Stimulated activated CD4-positive, alpha-beta T cell treated with anti-CD3 and anti-CD28 coated beads, Interleukin-12 subunit alpha, Interleukin-12 subunit beta, amount 100 ng/mL, for 24 hours (primary cell): ENCODE measurements around the gene PPP1R12A.
"Not testable (repeated sequence)": the region's sequence is repeated elsewhere in the genome, so short reads cannot be mapped to it uniquely, and the experiment has no call there.

Experiments used
- DNase-seq, 2 experiments: peaks; one replicate each; pipeline ENCODE4 v3.0.0-alpha.2; 2020; ENCODE audit warnings: low read depth in 2 of 2

The PPP1R12A gene

DNA sequence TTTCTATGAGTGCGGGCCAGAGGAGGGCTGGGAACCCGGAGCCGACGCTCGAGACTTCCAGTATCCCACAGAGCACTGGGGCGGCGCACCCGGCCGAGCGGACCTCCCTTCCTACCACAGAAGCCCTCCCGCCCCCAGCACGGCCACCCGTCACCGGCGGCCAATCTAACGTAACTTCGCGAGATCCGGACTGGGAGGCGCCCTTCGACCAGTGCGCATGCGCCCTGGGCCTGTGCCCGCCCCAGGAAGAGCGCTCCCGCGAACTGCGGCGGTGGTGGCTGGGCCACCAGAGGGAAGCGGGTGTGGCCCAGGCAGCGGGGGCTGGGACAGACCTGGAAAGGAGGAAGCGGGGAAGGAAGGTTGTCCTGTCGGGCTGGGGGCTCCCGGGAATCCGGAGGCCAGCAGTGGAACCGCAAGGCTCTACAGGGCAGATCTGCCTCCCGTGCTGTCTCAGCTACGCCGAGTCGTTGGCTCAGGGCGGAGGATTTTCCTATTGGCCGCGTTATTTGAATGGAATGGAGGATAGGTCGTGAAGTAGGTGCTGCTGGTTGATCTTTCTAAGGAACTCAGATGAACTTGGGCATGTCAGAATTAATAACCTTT is at the start of gene PPP1R12A:
TSS of gene PPP1R12A (minus strand) at position 77 of the 603 bp plus-strand sequence. CDS start 166 bp downstream, outside the sequence.
- DNase-seq, result peak; percentile 89 to 90

DNA sequence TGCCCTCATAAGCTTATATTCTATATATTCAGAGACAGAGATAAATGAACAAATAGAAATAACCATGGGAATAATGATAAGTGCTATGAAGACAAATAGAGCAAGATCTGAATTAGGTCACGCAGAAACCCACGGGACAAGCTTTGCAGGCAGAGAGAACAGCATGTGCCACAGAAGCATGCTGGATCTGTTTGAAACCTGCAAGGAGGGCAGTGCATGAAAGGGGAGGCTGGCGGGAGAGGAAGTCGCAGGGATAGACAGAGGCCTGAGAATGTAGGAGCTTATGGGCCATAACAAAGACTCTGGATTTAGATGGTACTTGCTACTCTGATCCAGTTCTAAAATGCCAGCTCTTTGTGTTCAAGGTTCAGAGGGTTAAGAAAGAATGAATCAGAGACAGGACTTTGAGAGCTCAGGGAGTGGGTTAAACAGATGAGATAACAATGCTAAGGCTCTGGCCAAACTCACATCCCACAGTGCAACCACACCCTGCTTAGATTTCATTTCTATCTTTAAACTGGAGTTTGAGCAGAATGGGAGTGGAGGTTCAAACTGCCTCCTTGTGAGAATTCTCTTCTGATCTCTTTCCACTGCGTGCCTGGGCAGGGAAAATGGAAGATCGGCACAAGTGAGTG is 49.2 kb upstream of the PPP1R12A start:
- no peak for DNase-seq

DNA sequence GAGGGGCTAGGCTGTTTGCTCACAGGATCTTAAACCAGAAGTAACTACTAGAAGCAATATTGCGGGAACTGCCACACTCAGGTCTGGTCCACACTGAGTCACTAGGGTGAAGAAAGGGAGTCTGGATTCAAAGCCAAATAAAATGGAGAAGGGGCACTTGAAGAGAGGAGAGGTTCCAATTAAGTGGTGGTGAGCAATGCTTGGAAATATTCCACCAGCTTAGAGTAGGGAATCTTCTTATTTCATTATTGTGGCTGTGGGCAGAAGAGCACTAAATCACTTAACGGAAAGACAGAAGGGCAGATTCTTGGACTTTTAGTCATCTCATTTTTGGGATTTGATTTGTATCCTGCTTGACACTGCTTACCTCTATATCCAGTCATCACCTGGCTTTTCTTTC is 48.6 kb upstream of the PPP1R12A start:
- DNase-seq, result no peak

DNA sequence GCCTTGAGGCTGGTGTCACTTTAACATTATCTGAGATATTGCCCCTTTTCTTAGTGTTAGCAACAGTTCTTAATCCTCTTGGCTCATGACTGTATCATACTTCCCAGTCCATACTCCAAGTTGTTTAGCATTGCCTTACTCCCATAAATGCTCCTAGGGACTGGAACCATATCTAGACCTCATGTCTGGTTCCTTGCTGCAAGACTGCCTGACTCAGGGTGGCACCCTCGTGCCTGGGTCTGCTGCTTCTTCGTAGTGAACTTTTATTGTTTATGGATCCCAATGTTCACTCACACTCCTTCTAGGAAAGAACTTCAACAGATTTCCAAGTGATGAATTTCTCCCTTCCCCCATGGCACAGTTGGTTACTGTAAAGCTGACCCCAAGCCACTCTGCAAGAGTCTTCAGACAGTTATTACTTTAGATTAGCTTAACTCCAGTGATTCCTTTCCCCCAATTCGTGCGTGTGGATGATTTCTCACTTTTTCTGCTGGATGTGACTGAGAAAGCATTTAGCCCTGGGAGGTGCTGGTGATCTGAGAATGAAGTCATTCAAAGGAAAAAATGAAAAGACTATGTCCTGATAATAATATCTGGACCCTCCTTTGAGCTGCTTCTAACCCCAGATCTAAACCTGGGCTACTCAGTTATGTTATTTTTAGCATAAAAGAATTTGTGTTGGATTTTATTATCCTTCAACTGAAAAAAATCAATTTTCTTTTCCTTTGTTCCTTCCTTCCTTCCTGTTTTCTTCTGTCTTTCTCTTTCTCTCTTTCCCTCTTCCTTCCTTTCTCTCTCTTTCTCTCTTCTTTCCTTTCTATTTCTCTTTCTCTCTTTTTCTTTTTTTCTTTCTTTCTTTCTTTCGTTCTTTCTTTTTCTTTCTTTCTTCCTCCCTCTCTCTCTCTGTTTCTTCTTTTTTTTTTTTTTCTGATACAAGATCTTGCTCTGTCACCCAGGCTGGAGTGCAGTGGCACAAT is 47.5 kb upstream of the PPP1R12A start:
- no peak for DNase-seq

DNA sequence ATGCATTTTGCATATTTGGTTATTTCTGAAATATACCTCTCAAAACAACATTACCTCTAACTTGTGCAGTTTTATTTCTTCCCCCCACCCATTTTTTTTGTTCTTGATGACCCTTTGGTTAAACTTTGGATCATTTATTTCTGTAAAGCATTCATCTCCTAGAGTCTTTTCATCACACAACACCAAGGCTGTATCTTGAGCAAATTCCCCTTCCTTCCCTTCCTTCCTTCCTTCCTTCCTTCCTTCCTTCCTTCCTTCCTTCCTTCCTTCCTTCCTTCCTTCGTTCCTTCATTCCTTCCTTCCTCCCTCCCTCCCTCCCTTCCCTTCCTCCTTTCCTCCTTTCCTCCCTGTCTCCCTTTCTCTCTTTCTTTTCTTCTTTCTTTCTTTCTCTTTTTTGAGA is 43.8 kb upstream of the PPP1R12A start:
- DNase-seq, result no peak

DNA sequence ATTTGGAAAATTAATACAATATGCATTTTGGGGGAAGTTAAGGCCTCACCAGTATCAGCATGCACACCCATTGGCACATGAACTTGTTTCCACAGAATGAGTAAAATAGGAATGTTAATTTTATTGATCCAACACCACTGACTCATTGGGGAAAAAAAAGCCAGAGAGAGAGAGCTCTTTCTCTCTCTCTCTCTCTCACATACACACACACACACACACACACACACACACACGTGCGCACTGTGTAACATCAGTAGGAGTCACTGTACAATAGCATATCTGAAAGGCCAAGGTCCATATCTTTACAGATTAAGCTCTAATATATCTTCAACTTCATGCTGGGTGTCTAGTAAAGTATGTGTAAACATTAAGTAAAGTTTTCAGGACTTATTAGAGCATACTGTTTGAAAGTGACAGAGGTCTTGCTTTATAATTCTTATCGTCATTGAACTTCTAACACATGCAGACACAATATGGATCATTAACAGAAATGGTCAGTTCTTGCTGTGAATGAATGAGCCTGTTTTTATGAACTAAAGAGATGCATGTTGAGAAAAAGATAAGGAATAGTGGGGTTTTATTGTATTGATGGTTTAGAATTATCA is 43.1 kb upstream of the PPP1R12A start:
- DNase-seq, result not testable (repeated sequence)

DNA sequence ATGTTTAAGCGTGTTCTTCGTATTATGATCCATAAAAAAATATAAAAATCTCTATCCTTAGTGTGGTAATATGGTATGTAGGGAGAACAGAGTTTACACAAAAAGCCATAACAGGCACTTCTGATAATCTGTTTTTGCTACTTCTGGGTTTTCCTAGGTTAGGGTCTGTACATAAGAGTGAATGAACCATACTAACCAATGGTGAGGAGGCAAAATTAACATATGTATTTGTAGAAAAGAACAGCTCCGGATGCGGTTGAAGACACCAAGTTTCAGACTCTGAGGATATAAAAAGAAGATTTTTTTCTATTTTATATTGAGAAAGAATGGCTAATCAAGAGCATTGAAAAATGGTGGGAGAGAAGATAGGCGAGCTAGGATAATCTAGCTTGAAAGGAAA is 40.2 kb upstream of the PPP1R12A start:
- DNase-seq, result no peak

DNA sequence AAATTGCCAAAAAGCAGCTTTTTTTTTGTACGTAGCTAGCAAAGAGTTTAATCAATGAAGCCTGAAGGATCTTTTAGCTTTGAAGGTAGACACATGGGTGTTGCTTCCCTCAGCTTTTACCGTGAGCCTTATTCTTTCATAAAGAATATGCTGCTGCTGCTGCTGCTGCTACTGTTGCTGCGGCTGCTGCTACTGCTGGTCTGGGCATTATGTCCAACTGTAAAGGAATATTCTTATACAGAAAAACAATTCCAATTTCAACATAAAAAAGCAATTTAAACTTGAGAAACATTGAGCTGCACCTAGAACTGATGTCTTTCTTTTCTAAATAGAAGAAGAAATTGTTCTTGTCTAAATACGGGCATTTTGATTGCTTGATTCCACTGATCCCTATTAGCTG is 38.9 kb upstream of the PPP1R12A start:
- no peak for DNase-seq

DNA sequence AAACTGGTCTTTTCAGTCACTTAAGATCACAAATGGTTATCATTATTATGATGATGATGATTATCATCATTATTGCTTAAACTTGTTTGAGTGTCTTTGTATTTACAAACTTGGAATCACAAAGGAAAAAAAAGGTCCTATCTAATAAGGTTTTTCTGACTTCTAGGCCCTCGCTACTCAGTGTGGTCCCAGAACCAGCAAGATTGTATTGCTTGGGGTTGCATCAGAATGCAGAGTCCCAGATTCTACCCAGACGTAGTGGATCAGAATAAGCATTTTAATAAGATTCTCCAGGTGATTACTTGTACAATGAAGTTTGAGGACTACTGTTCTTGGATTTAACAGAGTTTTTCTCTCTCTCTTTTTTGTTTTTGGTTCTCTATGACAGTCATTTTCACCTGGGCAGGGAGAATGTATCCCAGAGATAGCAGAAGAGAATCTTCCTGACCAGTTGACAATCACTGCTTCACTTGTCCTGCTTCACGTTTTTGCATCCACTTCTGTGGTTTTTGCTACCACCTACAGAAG is 29.3 kb upstream of the PPP1R12A start:
- DNase-seq, result no peak

DNA sequence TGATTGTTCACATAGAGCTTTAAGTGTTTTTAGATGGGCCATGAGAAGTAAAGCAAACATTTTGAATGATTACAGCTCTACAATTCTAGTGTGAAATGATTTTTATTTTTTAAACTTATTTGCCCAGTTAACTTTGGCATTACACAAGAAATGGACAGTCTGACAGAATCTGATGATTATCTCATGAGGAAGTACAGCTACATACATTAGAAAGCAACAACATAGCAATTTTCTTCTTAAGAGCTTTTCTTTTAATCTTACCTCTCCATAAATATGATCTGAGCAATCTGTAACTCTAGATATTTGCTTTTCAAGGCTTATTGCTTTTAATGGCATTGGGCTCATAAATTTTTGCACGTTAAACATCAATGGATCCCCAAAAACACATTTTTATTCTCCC is 26.5 kb upstream of the PPP1R12A start:
- no peak for DNase-seq

DNA sequence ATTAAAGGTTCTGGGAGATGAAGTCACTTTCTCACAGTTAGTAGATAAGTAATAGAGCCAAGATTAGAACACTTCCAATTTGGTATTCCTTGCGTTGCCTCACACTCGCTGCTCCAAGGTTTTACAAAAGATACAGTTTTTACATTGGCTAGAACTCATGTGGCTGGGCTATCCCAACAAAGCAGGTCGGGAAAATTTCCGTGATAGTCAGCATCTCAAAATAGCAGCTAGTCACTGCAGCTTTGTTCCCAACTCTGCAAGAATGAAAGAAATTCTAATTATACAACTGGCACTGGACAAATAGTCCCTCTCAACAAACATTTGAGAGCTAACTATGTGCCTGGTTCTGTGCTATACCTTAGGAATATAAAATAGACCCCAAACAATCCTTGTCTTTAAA is 24.6 kb upstream of the PPP1R12A start:
- no peak for DNase-seq

DNA sequence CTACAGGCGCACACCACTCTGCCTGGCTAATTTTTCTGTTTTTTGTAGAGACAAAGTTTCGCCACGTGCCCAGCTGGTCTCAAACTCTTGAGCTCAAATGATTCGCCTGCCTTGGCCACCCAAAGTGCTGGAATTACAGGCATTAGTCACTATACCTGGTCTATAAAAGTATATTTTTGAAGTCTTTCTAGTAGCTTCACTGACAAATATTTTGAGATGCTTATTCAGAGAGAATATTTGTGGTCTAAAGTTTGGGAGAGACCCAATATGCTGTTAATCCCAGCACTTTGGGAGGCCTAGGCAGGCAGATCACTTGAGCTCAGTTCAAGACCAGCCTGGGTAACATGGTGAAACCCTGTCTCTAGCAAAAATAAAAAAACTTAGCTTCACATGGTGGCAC is 22.0 kb upstream of the PPP1R12A start:
- DNase-seq, result no peak

DNA sequence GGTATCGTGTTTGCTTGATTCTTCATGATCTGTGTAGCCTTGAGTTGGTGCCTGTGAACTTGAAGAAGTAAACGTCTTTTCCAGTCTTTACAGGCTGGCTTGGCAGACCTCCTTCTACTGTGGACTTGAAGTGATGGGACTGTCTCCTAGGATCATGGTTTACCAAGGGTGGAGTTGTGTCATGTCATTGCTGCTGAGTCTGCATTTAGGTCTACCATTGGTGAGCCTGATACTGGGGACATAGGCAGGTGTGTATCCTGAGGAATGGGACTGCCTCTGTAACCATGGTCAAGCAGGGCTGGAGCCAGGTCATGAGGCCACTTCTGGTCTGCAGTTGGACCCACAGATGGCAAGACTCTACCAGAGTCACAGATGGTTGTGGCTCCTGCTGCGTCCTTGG is 20.7 kb upstream of the PPP1R12A start:
- DNase-seq, result no peak

DNA sequence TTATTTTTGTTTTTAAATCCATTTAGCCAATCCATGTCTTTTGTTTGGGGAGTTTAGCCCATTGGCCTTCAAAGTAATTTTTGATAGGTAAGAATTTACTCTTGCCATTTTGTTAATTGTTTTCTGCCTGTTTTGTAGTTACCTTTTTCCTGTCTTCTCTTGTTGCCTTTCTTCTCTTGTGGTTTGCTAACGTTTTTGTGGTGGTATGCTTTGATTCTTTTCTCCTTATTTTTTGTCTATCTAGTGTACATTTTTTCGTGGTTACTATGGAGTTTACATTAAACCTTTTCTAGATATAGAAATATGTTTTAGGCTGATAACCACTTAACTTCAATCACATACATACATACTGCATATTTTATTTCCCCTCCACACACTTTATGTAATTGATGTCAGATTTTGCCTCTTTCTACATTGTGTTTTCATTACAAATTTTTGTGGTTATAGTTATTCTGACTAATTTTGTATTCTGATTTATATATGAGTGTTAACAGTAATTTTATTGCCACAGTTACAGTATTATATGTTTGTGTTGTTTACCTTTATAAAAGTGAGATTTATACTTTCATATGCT is 19.2 kb upstream of the PPP1R12A start:
- no peak for DNase-seq

DNA sequence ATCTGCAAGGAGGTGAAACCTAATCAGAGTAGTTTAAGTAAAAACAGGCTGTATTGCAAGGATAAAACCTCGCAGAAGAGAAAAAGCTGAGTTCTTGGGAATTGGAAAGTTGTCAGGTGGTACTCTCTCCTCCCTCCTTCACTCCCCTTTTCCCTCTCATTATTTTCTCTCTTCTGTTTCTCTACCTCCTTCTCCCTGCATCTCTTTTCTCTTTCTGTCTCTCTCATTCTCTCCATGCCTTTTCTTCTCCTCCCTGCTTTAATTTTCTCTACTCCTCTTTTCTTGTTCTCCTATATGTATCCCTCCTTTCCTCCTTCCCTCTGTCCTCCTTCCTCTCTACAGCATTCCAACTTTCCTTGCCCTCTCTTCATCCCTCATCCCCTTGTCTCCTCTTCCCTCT is 14.2 kb upstream of the PPP1R12A start:
- no peak for DNase-seq

DNA sequence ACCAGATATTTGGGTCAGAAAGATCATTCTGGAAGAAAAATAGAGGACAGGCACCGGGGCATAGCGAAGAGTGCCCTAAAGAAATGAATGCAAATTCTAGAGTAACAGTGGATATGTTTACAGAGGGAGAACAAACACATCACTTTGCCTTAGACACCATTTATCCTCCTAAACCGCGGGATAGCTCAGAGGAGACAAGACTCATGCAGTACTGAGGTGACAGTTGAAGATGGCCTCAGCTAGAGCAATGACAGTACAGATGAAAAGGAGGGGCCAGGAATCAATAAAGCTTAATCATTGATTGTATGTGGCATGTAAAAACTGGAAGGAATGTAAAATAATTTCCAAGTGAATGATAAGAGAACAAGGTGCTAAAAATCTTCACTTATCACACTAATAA is 10.5 kb upstream of the PPP1R12A start:
- no peak for DNase-seq

DNA sequence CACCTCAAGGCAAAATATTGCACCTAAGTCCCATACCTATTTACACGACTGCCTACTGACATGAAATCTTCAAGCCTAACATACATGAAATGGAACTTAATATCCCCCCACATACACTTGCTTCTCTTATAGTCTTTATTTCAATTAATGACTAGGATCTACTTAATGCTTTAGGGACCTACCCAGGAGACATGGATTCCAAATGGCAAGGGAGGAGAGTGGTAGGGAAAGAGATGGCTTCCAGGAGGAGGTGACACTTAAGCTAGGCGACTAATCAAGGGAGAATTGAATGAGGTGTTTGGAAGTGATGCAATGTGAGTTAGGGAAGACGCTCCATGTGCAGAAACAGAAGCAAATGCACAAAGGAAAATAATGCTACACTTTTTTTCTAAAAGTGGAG is 9.7 kb upstream of the PPP1R12A start:
- DNase-seq, result no peak

DNA sequence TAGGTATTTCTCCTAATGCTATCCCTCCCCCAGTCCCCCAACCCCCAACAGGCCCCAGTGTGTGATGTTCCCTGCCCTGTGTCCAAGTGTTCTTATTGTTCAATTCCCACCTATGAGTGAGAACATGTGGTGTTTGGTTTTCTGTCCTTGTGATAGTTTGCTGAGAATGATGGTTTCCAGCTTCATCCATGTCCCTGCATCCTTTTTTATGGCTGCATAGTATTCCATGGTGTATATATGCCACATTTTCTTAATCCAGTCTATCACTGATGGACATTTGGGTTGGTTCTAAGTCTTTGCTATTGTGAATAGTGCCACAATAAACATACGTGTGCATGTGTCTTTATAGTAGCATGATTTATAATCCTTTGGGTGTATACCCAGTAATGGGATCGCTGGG is 7.9 kb upstream of the PPP1R12A start:
- not testable (repeated sequence) for DNase-seq

DNA sequence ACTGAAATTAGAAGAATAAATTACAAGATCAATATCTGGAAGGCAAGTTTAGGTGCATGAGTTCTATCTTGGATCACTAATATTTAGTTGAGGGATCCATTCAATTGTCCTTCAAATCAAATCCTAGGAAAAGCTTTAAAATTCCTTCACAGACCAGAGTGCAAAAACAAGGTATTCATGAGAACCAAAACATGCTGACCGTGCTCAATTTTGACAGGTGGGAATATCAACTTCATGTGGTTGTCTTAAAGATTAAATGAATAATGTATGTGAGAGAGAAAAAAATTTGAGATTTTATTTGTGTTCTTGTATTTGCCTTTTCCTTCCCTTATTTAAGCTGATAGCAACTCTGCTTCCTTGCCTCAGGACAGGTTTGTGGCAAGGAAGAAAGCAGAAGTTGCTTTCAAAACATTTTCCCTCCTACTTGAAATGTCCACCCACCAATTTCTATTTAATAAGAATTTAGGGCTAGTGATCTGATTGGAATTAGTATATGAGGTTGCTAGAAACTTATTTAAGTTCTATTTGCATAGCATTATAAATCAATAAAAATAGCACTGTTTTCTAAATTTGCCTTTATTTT is 4.9 kb upstream of the PPP1R12A start:
- no peak for DNase-seq

DNA sequence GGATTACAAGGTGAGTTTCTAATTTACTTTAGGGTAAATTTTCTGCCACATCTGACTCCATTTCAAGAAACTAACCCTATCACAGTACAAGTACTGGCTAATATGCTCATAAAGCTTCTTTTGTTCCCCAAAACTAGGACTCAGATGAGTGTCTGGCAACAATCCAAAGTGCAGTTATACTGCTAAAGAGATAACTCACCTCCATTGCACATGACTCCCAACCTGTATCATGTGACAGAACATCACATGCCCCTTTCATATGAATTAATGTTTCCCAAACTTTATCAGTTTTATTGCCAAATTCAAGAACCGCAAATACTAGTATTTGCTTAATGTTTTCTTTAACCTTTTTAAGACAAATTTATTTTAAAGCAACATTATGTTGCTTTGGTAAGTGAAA is 3.9 kb upstream of the PPP1R12A start:
- no peak for DNase-seq

DNA sequence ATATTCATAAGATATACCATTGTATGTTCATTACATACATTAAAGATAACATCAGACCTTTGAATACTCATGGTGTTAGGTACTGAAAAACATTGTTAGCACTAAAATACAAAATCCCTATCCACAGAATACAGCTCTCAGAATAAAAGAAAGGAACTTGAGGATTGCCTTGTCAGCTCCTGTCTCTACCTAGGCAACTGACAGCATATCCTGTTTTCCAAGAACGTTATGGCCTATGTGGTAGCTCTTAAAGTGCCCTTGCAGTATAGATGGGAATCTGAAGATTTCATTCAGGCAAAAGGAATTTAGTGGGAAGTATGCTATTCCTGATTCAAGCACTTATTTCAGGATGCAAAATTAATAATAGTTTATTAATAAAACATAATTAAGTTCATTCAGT is 1.8 kb upstream of the PPP1R12A start:
- DNase-seq, result no peak
